CD4-positive, alpha-beta T cell treated with Interleukin-15 for 1 hour (primary cell): ENCODE data around the gene NBPF12.
"Not testable (repeated sequence)": the region's sequence is repeated elsewhere in the genome, so short reads cannot be mapped to it uniquely, and the experiment has no call there.

Experiments
- DNase-seq: peaks from one replicate; pipeline ENCODE4 v3.0.0-alpha.2; 2020

Gene NBPF12

GRCh38 chr1:146985855-146986254 is 47.7 kb downstream of the NBPF12 start:
- DNase-seq = not testable (repeated sequence)

DNA sequence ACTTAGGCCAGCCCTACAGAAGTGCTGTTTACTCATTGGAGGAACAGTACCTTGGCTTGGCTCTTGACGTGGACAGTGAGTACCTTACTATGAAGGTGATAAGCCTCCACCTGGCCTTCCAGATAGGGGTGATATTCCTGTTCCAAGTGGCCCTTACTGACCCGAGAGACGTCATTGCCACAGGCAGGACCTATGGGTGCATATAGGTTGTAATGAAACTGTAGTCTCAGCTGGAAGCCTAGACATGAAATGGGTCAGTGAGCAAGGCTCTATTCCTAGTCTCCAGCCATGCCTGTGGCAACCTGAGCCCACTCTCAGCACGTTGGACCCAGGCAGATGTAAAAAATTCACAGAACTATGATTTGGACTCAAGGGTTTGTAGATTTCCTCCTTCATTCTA is 48.3 kb downstream of the NBPF12 start:
- DNase-seq = not testable (repeated sequence)

DNA sequence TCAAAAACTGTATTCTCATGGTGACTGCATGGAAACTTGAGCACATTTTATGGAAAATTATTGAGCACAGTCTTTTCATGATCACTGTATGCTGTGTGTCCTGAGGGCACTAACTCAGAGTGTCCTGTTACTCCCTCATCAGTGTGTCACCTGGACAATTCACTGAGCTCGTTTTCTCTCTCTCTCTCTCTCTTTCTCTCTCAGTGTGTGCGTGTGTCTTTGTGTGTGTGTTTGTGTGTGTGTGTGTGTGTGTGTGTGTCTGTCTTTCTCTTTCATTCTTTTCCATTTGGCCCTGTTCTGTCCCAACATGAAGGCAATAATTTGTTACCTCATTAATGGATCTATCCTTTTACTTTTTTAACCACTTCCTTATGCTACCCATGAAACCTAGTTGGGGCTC is 49.4 kb downstream of the NBPF12 start:
- DNase-seq = not testable (repeated sequence)

DNA sequence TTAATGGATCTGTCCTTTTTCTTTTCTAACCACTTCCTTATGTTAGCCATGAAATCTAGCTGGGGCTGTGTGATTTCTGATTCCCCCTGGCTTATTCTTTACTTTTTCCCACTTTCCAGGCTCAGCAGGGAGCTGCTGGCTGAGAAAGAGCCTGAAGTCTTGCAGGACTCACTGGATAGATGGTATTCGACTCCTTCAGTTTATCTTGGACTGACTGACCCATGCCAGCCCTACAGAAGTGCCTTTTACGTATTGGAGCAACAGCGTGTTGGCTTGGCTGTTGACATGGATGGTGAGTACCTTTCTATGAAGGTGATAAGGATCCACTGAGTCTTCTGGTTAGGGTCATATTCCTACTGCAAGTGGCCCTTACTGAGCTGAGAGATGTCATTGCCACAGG is 51.3 kb downstream of the NBPF12 start:
- DNase-seq = not testable (repeated sequence)

GRCh38 chr1:147008495-147008894 is 70.4 kb downstream of the NBPF12 start:
- DNase-seq = not testable (repeated sequence)

DNA sequence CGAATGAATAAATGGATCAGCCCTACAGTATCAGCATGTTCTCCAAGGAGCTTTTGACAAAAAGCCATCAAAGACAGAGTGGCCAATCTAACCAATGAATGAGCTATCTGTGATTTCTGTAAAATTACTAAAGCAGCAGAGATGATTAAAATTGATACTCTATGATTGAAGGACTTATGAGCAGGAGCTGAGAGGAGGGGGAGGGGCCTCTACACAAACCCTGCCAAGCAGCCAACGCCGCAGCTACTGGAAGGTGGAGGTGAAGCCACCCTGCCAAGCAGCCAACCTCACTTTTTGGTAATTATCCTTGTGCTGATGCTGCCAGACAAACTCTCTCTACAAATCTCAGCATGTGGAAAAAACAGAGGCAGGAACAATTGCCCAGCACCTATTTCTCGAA is 88.9 kb downstream of the NBPF12 start:
- DNase-seq = not testable (repeated sequence)

GRCh38 chr1:147030066-147030653 is 92.0 kb downstream of the NBPF12 start:
- DNase-seq = not testable (repeated sequence)

GRCh38 chr1:147039916-147040315 is 101.8 kb downstream of the NBPF12 start:
- no peak for DNase-seq

DNA sequence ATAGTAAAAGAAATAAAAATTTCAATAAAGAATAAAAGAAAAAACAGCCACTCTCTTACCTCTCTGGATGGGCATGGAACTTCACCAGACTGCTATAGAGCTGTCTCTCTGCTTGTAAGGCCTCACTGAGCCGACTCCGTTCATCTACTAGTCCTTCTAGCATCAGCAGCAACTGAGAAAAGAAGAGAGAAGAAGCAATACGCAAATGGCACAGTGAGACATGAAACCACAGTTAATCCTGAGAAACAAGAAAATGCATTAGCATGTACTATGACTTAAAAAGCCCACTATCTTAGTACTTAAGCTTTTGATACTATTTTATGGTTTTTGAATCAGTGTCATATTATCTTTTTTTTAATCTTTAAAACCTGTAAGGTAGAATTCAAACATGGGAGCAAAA is 104.8 kb downstream of the NBPF12 start:
- not testable (repeated sequence) for DNase-seq

- not testable (repeated sequence) for DNase-seq
These were observed 106.4 kb downstream of the NBPF12 start for GRCh38 chr1:147044511-147044910.
